Neuronal stem cell (in vitro differentiated cells): ENCODE data around the gene PALMD.
A peak's percentile ranks its signal among the peaks of the same experiment; 100 is the strongest.

Experiments
- DNase-seq: peaks from one replicate; pipeline ENCODE4 v3.0.0-alpha.2; 2013; ENCODE audit warnings: low spot score
- H2AFZ ChIP-seq: one replicate; pipeline ENCODE4 v1.6.1; 2013; ENCODE audit warnings: mild to moderate bottlenecking, low read length, inconsistent platforms
- H2AK5ac ChIP-seq: 2 replicates; pipeline ENCODE4 v1.6.1; 2013; ENCODE audit warnings: low read depth, mild to moderate bottlenecking, inconsistent platforms, low read length, moderate library complexity, mixed read lengths
- H2BK120ac ChIP-seq: 2 replicates; pipeline ENCODE4 v1.6.1; 2013; ENCODE audit warnings: low read depth, mild to moderate bottlenecking, inconsistent platforms, low read length, moderate library complexity, mixed read lengths
- H2BK12ac ChIP-seq: one replicate; pipeline ENCODE4 v1.6.1; 2013; ENCODE audit warnings: low read length, inconsistent platforms
- H2BK15ac ChIP-seq: 2 replicates; pipeline ENCODE4 v1.6.1; 2013; ENCODE audit warnings: mild to moderate bottlenecking, low read length, inconsistent platforms, mixed read lengths
- H2BK5ac ChIP-seq: one replicate; pipeline ENCODE4 v1.6.1; 2013; ENCODE audit warnings: inconsistent platforms, mild to moderate bottlenecking, low read length, moderate library complexity
- H3K14ac ChIP-seq: one replicate; pipeline ENCODE4 v1.6.1; 2013; ENCODE audit warnings: low read length, inconsistent platforms
- H3K18ac ChIP-seq: 2 replicates; pipeline ENCODE4 v1.6.1; 2013; ENCODE audit warnings: low read length, inconsistent platforms
- H3K23ac ChIP-seq: 2 replicates; pipeline ENCODE4 v1.6.1; 2013; ENCODE audit warnings: low read depth, mild to moderate bottlenecking, mixed read lengths, low read length, inconsistent platforms; ENCODE audit not compliant: poor library complexity
- H3K27ac ChIP-seq: replicated peaks from 3 replicates; pipeline ENCODE4 v1.5.1; 2013; ENCODE audit warnings: low read length, inconsistent platforms
- H3K27me3 ChIP-seq, 3 experiments: 2 replicates each; pipeline ENCODE4 v1.6.1; 2013; ENCODE audit warnings: low read length in 3 of 3, mild to moderate bottlenecking in 2 of 3, inconsistent platforms in 1 of 3, low read depth in 1 of 3, mixed read lengths in 1 of 3, moderate library complexity in 1 of 3; ENCODE audit not compliant: control insufficient read depth in 3 of 3, insufficient read depth in 3 of 3
- H3K36me3 ChIP-seq, 2 donors: replicated peaks in 1 of 2; 2 replicates each; pipeline ENCODE4 v1.6.1; 2013; ENCODE audit warnings: low read length in 2 of 2; ENCODE audit not compliant: control insufficient read depth in 2 of 2, insufficient read depth in 2 of 2
- H3K4ac ChIP-seq: 2 replicates; pipeline ENCODE4 v1.6.1; 2013; ENCODE audit warnings: inconsistent platforms, mild to moderate bottlenecking, low read length, moderate library complexity
- H3K4me1 ChIP-seq, 2 donors: 1 replicate in 1 of 2; 2 replicates in 1 of 2; pipeline ENCODE4 v1.6.1; 2013; ENCODE audit warnings: low read length in 2 of 2, low read depth in 1 of 2; ENCODE audit not compliant: control insufficient read depth in 2 of 2, insufficient read depth in 1 of 2
- H3K4me2 ChIP-seq: one replicate; pipeline ENCODE4 v1.6.1; 2013; ENCODE audit warnings: mild to moderate bottlenecking, low read length, inconsistent platforms; ENCODE audit not compliant: insufficient read depth, poor library complexity, severe bottlenecking
- H3K4me3 ChIP-seq, 2 donors: 2 replicates each; pipeline ENCODE4 v1.5.1; 2013; ENCODE audit warnings: low read length in 2 of 2, mild to moderate bottlenecking in 2 of 2, inconsistent platforms in 1 of 2, moderate library complexity in 1 of 2
- H3K79me1 ChIP-seq: one replicate; pipeline ENCODE4 v1.6.1; 2013; ENCODE audit warnings: low read depth, mild to moderate bottlenecking, inconsistent platforms, low read length, moderate library complexity
- H3K9ac ChIP-seq: one replicate; pipeline ENCODE4 v1.6.1; 2013; ENCODE audit warnings: mild to moderate bottlenecking, low read depth, low read length, inconsistent platforms; ENCODE audit not compliant: poor library complexity
- H3K9me3 ChIP-seq, 2 donors: replicated peaks in 1 of 2; 2 replicates each; pipeline versions ENCODE3 to v1.6.1; 2013; ENCODE audit warnings: low read length in 2 of 2, mild to moderate bottlenecking in 2 of 2, inconsistent platforms in 1 of 2, low read depth in 1 of 2, mixed read lengths in 1 of 2, moderate library complexity in 1 of 2; ENCODE audit not compliant: control insufficient read depth in 2 of 2, insufficient read depth in 1 of 2
- H4K8ac ChIP-seq: one replicate; pipeline ENCODE4 v1.6.1; 2013; ENCODE audit warnings: low read depth, mild to moderate bottlenecking, inconsistent platforms, low read length, moderate library complexity
- H4K91ac ChIP-seq: one replicate; pipeline ENCODE4 v1.6.1; 2013; ENCODE audit warnings: low read length, low read depth, mild to moderate bottlenecking, inconsistent platforms; ENCODE audit not compliant: poor library complexity
- WGBS, 2 donors: extraction: QIAGEN DNeasy Blood & Tissue Kit; methylation state at CpG; one replicate each; pipeline ENCODE4 v1.1.7; 2013; ENCODE audit warnings: missing lambda C conversion rate in 2 of 2, mixed read lengths in 1 of 2; ENCODE audit not compliant: insufficient read length in 2 of 2, insufficient replicate concordance in 1 of 2; ENCODE audit errors: extremely low coverage in 2 of 2; 5-methylcytosine and 5-hydroxymethylcytosine counted together

Gene PALMD

DNA sequence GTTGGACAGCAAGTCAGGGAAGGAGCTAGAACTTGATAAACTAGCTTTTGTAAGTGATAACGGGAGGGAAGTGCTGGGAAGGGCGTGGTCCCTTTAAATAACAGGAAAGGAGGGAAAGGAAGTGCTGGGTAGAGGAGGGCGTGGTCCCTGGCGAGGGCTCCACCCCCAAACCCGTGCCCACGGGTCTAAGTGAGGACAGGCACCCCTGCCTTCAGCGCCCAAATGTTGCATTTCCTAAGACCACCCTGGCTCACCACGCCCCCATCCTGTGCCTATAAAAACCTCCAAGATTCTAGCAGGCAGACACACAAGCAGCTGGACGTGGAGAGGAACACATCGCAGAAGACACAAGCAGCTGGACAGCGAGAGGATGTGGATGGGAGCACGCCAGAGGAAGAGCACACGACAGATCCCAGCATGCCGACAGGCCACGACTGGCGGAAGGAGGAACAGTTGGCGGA is 58.5 kb downstream of the PALMD start:
- no peak overlapping the region for H4K91ac ChIP-seq
- peak overlapping the region; percentile 24 for H2BK5ac ChIP-seq
- H2BK120ac ChIP-seq = no peak overlapping the region
- no peaks in the 10 kb centered on the region for H3K79me1 ChIP-seq
- H3K18ac ChIP-seq = no peak overlapping the region
- H2BK15ac ChIP-seq = no peak overlapping the region
- DNase-seq = no peak
- peaks cover 0 to 8% of the 10 kb centered on the region in 2 donors for H3K36me3 ChIP-seq
- H3K4me1 ChIP-seq = no peaks in the 10 kb centered on the region
- no CpG with 5 or more reads among the region's 17 CpGs for WGBS, 2 donors
- no peak overlapping the region for H3K9ac ChIP-seq
- H3K27me3 ChIP-seq = no peaks in the 10 kb centered on the region
- H3K4me3 ChIP-seq = no peak overlapping the region
- peaks cover 2 to 5% of the 10 kb centered on the region in 2 donors for H3K9me3 ChIP-seq
- H3K4ac ChIP-seq = no peak overlapping the region
- no peak overlapping the region for H3K27ac ChIP-seq
- H2AFZ ChIP-seq = no peak overlapping the region
- peak overlapping the region; percentile 84 for H2BK12ac ChIP-seq
- no peak overlapping the region for H3K14ac ChIP-seq
- no peak overlapping the region for H3K4me2 ChIP-seq
- H4K8ac ChIP-seq = no peak overlapping the region
- no peak overlapping the region for H2AK5ac ChIP-seq
- no peak overlapping the region for H3K23ac ChIP-seq

DNA sequence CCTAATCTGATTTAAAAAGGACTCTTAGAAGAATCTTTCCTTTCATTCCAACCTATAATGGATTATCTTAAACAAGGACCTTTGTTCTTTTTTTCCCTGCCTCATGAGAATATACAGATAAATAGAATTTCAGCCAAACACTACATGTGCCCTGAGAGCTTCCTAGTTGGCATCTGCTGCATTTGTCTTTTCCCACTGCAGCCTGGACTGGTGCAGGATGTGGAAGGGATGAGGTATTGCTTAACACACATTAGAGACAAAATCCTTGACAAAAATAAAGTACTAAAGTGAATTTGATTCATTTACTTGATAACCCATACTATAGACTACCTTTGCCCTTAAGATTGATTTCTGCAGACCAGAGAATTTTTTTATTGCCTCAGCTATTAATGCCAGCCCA is 59.5 kb downstream of the PALMD start:
- H2BK15ac ChIP-seq = no peak overlapping the region

DNA sequence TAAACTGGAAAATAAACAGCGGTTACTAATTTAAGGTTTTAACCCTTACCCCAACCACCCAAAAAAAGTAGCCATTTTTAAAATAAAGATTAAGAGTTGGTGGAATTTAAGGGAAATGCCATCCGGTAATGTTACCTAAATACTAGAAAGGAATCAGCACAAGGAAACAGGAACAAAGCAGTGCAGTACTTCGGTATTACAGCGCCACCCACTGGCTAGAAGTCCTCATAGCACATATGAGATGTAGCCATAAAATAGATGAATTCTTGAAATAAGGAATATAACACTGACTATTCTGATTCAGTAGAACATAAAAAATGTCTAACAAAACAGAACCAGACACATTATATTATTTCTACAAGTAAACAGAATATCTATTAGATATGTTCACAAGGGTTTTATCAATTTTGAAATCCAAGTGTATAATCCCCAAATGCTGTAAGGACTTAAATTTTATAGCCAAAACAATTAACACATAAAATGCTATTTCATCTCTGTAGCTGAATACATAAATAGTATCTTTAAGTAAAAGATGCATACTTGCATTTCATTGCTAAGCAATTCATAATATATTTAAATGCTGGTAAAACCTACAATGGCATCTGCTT is 61.7 kb downstream of the PALMD start:
- Histone ChIP-seq H2BK5ac (no peak overlapping the region), H3K14ac (no peak overlapping the region), H2BK12ac (no peak overlapping the region), H3K4me2 (no peak overlapping the region), H3K27ac (no peak overlapping the region), H4K8ac (no peak overlapping the region), H3K4ac (no peak overlapping the region), H4K91ac (no peak overlapping the region), H3K36me3 (peaks cover 0 to 27% of the 10 kb centered on the region in 2 donors), H3K27me3 (no peaks in the 10 kb centered on the region), H3K23ac (no peak overlapping the region), H3K79me1 (no peaks in the 10 kb centered on the region), H3K4me3 (no peak overlapping the region), H2AK5ac (no peak overlapping the region), H2BK120ac (no peak overlapping the region), H2AFZ (no peak overlapping the region), H2BK15ac (no peak overlapping the region), H3K18ac (no peak overlapping the region), H3K9me3 (peaks cover 0 to 2% of the 10 kb centered on the region in 2 donors), H3K9ac (no peak overlapping the region), H3K4me1 (no peaks in the 10 kb centered on the region)
- WGBS, 2 donors = no CpG with 5 or more reads among the region's 4 CpGs
- DNase-seq = peak; percentile 68

More for the DNA sequence above, 59.5 kb downstream of the PALMD start:
- Histone ChIP-seq H3K9ac (no peak overlapping the region), H2BK5ac (no peak overlapping the region), H3K9me3 (peaks cover 2 to 5% of the 10 kb centered on the region in 2 donors), H3K4ac (no peak overlapping the region), H4K8ac (no peak overlapping the region), H3K79me1 (no peaks in the 10 kb centered on the region), H3K4me1 (no peaks in the 10 kb centered on the region), H2AFZ (no peak overlapping the region), H3K14ac (no peak overlapping the region), H3K36me3 (peaks cover 0 to 18% of the 10 kb centered on the region in 2 donors), H3K4me2 (no peak overlapping the region), H3K23ac (no peak overlapping the region), H2AK5ac (no peak overlapping the region), H3K27ac (no peak overlapping the region), H2BK12ac (no peak overlapping the region), H2BK120ac (no peak overlapping the region), H3K18ac (no peak overlapping the region), H3K27me3 (no peaks in the 10 kb centered on the region), H4K91ac (no peak overlapping the region), H3K4me3 (no peak overlapping the region)
- DNase-seq = no peak

- no peak overlapping the region for H3K9ac ChIP-seq
- H4K8ac ChIP-seq = no peak overlapping the region
- H3K27ac ChIP-seq = no peak overlapping the region
- DNase-seq = no peak
- H3K4me1 ChIP-seq = no peaks in the 10 kb centered on the region
- no peak overlapping the region for H3K4me3 ChIP-seq
- no peak overlapping the region for H3K4ac ChIP-seq
- no peaks in the 10 kb centered on the region for H3K9me3 ChIP-seq
- H3K14ac ChIP-seq = no peak overlapping the region
- no peak overlapping the region for H2AFZ ChIP-seq
- no peaks in the 10 kb centered on the region for H3K27me3 ChIP-seq
- no peak overlapping the region for H4K91ac ChIP-seq
- H2BK15ac ChIP-seq = no peak overlapping the region
- H3K79me1 ChIP-seq = no peaks in the 10 kb centered on the region
- H2BK120ac ChIP-seq = no peak overlapping the region
- WGBS, 2 donors = no CpG with 5 or more reads among the region's 4 CpGs
- H2BK5ac ChIP-seq = no peak overlapping the region
- no peak overlapping the region for H2AK5ac ChIP-seq
- H3K36me3 ChIP-seq = peaks cover 0 to 31% of the 10 kb centered on the region in 2 donors
- no peak overlapping the region for H3K18ac ChIP-seq
- H3K23ac ChIP-seq = no peak overlapping the region
- no peak overlapping the region for H3K4me2 ChIP-seq
- no peak overlapping the region for H2BK12ac ChIP-seq
Observed at GRCh38 chr1:99710994-99711393, 65.1 kb downstream of the PALMD start.
